Measurements from ENCODE around the gene RAB5A.
"Not testable (repeated sequence)": the region's sequence is repeated elsewhere in the genome, so short reads cannot be mapped to it uniquely, and the experiment has no call there.

The RAB5A gene

GRCh38 chr3:20027136-20027535 is 80.2 kb downstream of the RAB5A start:
- no peak for DNase-seq (ENCODE audit: low read depth in 1 of 2, low spot score in 1 of 2)
- Histone ChIP-seq H3K27ac (replicated peaks) (no peak overlapping the region), H3K4me3 (replicated peaks; ENCODE audit: insufficient read depth, low read length) (no peak overlapping the region), H3K27me3 (ENCODE audit: insufficient read depth, poor library complexity, severe bottlenecking) (no peaks in the 10 kb centered on the region)
- TF ChIP-seq SPI1 (IDR thresholded peaks at IDR 0.05; ENCODE audit: borderline replicate concordance, low read depth) (no peak), CTCF (IDR thresholded peaks at IDR 0.05; ENCODE audit: insufficient read depth, low read length) (no peak), REST (IDR thresholded peaks at IDR 0.05; ENCODE audit: insufficient replicate concordance, low read depth) (no peak), POLR2AphosphoS5 (IDR thresholded peaks at IDR 0.05; ENCODE audit: low read depth) (no peak), GABPA (IDR thresholded peaks at IDR 0.05; ENCODE audit: low read depth) (no peak)

GRCh38 chr3:20028905-20029331 is 82.0 kb downstream of the RAB5A start:
- DNase-seq (ENCODE audit: low read depth in 1 of 2, low spot score in 1 of 2) = no peak
- TF ChIP-seq CTCF (IDR thresholded peaks at IDR 0.05; ENCODE audit: insufficient read depth, low read length) (no peak), SPI1 (IDR thresholded peaks at IDR 0.05; ENCODE audit: borderline replicate concordance, low read depth) (no peak), REST (IDR thresholded peaks at IDR 0.05; ENCODE audit: insufficient replicate concordance, low read depth) (no peak), POLR2AphosphoS5 (IDR thresholded peaks at IDR 0.05; ENCODE audit: low read depth) (no peak), GABPA (IDR thresholded peaks at IDR 0.05; ENCODE audit: low read depth) (no peak)
- H3K27me3 ChIP-seq (ENCODE audit: insufficient read depth, poor library complexity, severe bottlenecking) = no peaks in the 10 kb centered on the region
- no peak overlapping the region for H3K4me3 ChIP-seq (replicated peaks; ENCODE audit: insufficient read depth, low read length)
- H3K27ac ChIP-seq (replicated peaks) = no peak overlapping the region

- not testable (repeated sequence) for H3K27me3 ChIP-seq (ENCODE audit: insufficient read depth, poor library complexity, severe bottlenecking); DNase-seq (ENCODE audit: low read depth in 1 of 2, low spot score in 1 of 2); H3K27ac ChIP-seq (replicated peaks); H3K4me3 ChIP-seq (replicated peaks; ENCODE audit: insufficient read depth, low read length)
Observed at GRCh38 chr3:20031939-20032338, 85.0 kb downstream of the RAB5A start.
